HAP-1 (cell line): Measurements from ENCODE around the gene UPK2.

Source experiments
- DNase-seq, 2 experiments: peaks; one replicate each; pipeline ENCODE4 v3.0.0-alpha.2; 2016 to 2020; ENCODE audit warnings: low spot score in 2 of 2
- H3K27me3 ChIP-seq: fragments of 250-450 bp; sonication (Bioruptor Pico); 2 replicates; pipeline ENCODE4 v1.5.1; 2020; ENCODE audit warnings: low read depth, mild to moderate bottlenecking, moderate library complexity
- H3K36me3 ChIP-seq: fragments of 250-450 bp; sonication (Bioruptor Pico); replicated peaks from 2 replicates; pipeline ENCODE4 v1.5.1; 2020; ENCODE audit warnings: mild to moderate bottlenecking
- H3K4me1 ChIP-seq: fragments of 250-450 bp; sonication (Bioruptor Pico); 2 replicates; pipeline ENCODE4 v1.5.1; 2020; ENCODE audit warnings: mild to moderate bottlenecking
- H3K4me3 ChIP-seq: fragments of 250-450 bp; sonication (Bioruptor Pico); 2 replicates; pipeline ENCODE4 v1.5.1; 2020; ENCODE audit warnings: mild to moderate bottlenecking, moderate library complexity
- H3K9me3 ChIP-seq: fragments of 250-450 bp; sonication (Bioruptor Pico); 2 replicates; pipeline ENCODE4 v1.5.1; 2020; ENCODE audit warnings: mild to moderate bottlenecking, moderate library complexity
- in situ Hi-C: fragments of 300-500 bp; cut with MboI; formaldehyde crosslinking; loops from 3 replicates; pipeline ENCODE4 v1.14.3; 2020; ENCODE audit warnings: low sequenced_read_pairs, inconsistent platforms, mixed read lengths

Gene UPK2

GRCh38 chr11:118923721-118924587 is 32.1 kb upstream of the UPK2 start:
- Histone ChIP-seq H3K9me3 (no peaks in the 10 kb centered on the region), H3K27me3 (no peaks in the 10 kb centered on the region), H3K4me3 (peak overlapping the region; percentile 65), H3K4me1 (peaks cover 48% of the 10 kb centered on the region), H3K36me3 (no peaks in the 10 kb centered on the region)
- in situ Hi-C loops = no loop called here
- no peak for DNase-seq

- in situ Hi-C loops = no loop called here
- H3K27me3 ChIP-seq = no peaks in the 10 kb centered on the region
- H3K9me3 ChIP-seq = no peaks in the 10 kb centered on the region
- peaks cover 40% of the 10 kb centered on the region for H3K4me1 ChIP-seq
- H3K36me3 ChIP-seq = no peaks in the 10 kb centered on the region
- DNase-seq = peak; percentile 46 to 81
- H3K4me3 ChIP-seq = peak overlapping the region; percentile 65
Observed at GRCh38 chr11:118924591-118925585, 31.2 kb upstream of the UPK2 start.

- no peak for DNase-seq
- Histone ChIP-seq H3K4me3 (peak overlapping the region; percentile 56), H3K36me3 (no peaks in the 10 kb centered on the region), H3K9me3 (no peaks in the 10 kb centered on the region), H3K27me3 (no peaks in the 10 kb centered on the region), H3K4me1 (peaks cover 13% of the 10 kb centered on the region)
- in situ Hi-C loops = no loop called here
Observed at GRCh38 chr11:118927554-118928100, 28.5 kb upstream of the UPK2 start.

- H3K27me3 ChIP-seq = no peaks in the 10 kb centered on the region
- H3K4me1 ChIP-seq = peaks cover 13% of the 10 kb centered on the region
- peak overlapping the region; percentile 56 for H3K4me3 ChIP-seq
- in situ Hi-C loops = no loop called here
- no peaks in the 10 kb centered on the region for H3K36me3 ChIP-seq
- DNase-seq = peak; percentile 88 to 95
- H3K9me3 ChIP-seq = no peaks in the 10 kb centered on the region
Observed at GRCh38 chr11:118928101-118928869, 27.8 kb upstream of the UPK2 start.

GRCh38 chr11:118928870-118929500 is 27.1 kb upstream of the UPK2 start:
- no peaks in the 10 kb centered on the region for H3K27me3 ChIP-seq
- no peaks in the 10 kb centered on the region for H3K36me3 ChIP-seq
- DNase-seq = peak; percentile 62 to 80
- no peaks in the 10 kb centered on the region for H3K9me3 ChIP-seq
- H3K4me1 ChIP-seq = peaks cover 13% of the 10 kb centered on the region
- peak overlapping the region; percentile 56 for H3K4me3 ChIP-seq
- in situ Hi-C loops = no loop called here

GRCh38 chr11:118929501-118930093 is 26.5 kb upstream of the UPK2 start:
- Histone ChIP-seq H3K36me3 (no peaks in the 10 kb centered on the region), H3K4me3 (peak overlapping the region; percentile 56), H3K27me3 (no peaks in the 10 kb centered on the region), H3K9me3 (no peaks in the 10 kb centered on the region), H3K4me1 (peaks cover 13% of the 10 kb centered on the region)
- DNase-seq = peak; percentile 81 to 90
- in situ Hi-C loops = no loop called here

GRCh38 chr11:118930094-118930712 is 25.9 kb upstream of the UPK2 start:
- Histone ChIP-seq H3K27me3 (no peaks in the 10 kb centered on the region), H3K4me3 (peak overlapping the region; percentile 56), H3K36me3 (no peaks in the 10 kb centered on the region), H3K4me1 (peaks cover 13% of the 10 kb centered on the region), H3K9me3 (no peaks in the 10 kb centered on the region)
- DNase-seq = peak; percentile 70 to 90
- in situ Hi-C loops = no loop called here

GRCh38 chr11:118931571-118931970 is 24.5 kb upstream of the UPK2 start:
- Histone ChIP-seq H3K9me3 (no peaks in the 10 kb centered on the region), H3K4me1 (peaks cover 9% of the 10 kb centered on the region), H3K27me3 (no peaks in the 10 kb centered on the region), H3K4me3 (no peak overlapping the region), H3K36me3 (no peaks in the 10 kb centered on the region)
- in situ Hi-C loops = no loop called here
- DNase-seq = no peak

GRCh38 chr11:118933486-118933885 is 22.6 kb upstream of the UPK2 start:
- no peak for DNase-seq
- no peaks in the 10 kb centered on the region for H3K36me3 ChIP-seq
- in situ Hi-C loops = no loop called here
- no peaks in the 10 kb centered on the region for H3K27me3 ChIP-seq
- H3K9me3 ChIP-seq = no peaks in the 10 kb centered on the region
- no peak overlapping the region for H3K4me3 ChIP-seq
- no peaks in the 10 kb centered on the region for H3K4me1 ChIP-seq

- Histone ChIP-seq H3K4me3 (no peak overlapping the region), H3K4me1 (no peaks in the 10 kb centered on the region), H3K36me3 (no peaks in the 10 kb centered on the region), H3K9me3 (no peaks in the 10 kb centered on the region), H3K27me3 (peaks cover 2% of the 10 kb centered on the region; the same call in 1 of the 2 replicates)
- in situ Hi-C loops = no loop called here
- DNase-seq = no peak
Observed at GRCh38 chr11:118935376-118935775, 20.7 kb upstream of the UPK2 start.

- Histone ChIP-seq H3K36me3 (no peaks in the 10 kb centered on the region), H3K4me3 (no peak overlapping the region), H3K4me1 (no peaks in the 10 kb centered on the region), H3K9me3 (no peaks in the 10 kb centered on the region), H3K27me3 (peaks cover 2% of the 10 kb centered on the region; the same call in 1 of the 2 replicates)
- no peak for DNase-seq
- in situ Hi-C loops = no loop called here
Observed at GRCh38 chr11:118938491-118939403, 17.4 kb upstream of the UPK2 start.
